ENCODE results near the gene TM9SF1. TPM values are rescaled to one million over a fixed set of nuclear protein-coding genes. Genes with fewer than 3 reads are reported as not detected.

The TM9SF1 gene
- total and polyA plus RNA-seq, 2 of the 13 experiments (the other 11 are each of a cell fraction or from before 2014, with no cell fraction given): 83.2 to 110 TPM

DNA sequence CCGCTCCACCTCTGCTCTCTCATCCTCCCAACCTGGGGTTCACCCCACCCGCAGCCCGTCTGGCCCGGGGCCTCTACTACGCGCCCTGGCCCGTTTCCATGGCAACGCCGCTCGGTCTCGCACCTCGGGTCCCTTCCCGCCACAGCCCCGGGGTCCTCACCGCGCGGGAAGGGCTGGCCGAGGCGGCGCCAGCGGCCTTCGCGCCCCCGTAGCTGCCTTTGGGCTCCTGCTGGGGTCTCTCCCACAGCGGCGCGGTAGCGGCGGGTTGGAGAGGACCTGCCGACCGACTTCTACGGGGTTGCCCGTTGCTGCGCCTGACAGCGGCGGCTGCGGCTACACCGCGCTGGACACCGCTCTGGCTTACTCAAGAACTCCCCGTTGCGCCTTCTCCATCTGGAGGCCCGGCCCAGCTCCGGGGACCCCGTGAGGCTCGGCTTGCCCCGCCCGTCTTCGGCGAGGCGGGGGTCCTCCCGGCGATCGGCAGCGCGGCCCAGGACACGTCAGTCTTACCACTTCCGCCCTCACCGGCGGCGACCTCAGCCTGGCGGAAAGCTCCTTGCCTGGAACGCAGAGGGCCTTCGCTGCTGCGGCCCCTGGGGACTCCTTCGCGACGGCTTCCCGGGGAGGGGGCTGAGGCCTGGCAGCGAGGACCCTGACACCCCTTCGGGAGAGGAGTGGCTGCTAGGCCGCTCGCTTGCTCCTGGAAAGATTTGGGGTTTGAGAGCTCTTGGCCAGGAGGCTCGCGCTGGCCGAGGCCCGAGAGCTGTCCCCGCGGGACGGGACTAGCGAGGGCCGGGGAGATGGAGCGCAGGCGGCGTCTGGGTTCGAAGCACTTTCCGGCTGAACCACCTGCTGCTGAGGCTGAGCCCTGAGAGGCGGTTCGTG lies at the start of gene TM9SF1 (continued):
- TF ChIP-seq CCDC6 (CRISPR knock-in tag; IDR thresholded peaks at IDR 0.05): no peak
- TF ChIP-seq ZNF567 (CRISPR knock-in tag; IDR thresholded peaks at IDR 0.05; ENCODE audit: borderline replicate concordance): peak; percentile 99
- TF ChIP-seq FOSL1 (CRISPR knock-in tag; IDR thresholded peaks at IDR 0.05; ENCODE audit: borderline replicate concordance): peak; percentile 26; the same call in 1 of the 2 replicates
- no peak for TF ChIP-seq SOX6 (IDR thresholded peaks at IDR 0.05)
- TF ChIP-seq SOX6 (CRISPR knock-in tag; IDR thresholded peaks at IDR 0.05): peak; percentile 80
- 0 out of 2 replicates have a peak, but pooled peaks have one; percentile 59 for TF ChIP-seq NCOA1 (CRISPR knock-in tag; IDR thresholded peaks at IDR 0.05)
- peak; percentile 73; the same call in 1 of the 2 replicates for TF ChIP-seq DPF2 (CRISPR knock-in tag; IDR thresholded peaks at IDR 0.05; ENCODE audit: borderline replicate concordance, low read depth)
- TF ChIP-seq MATR3 (CRISPR knock-in tag; IDR thresholded peaks at IDR 0.05): no peak
- TF ChIP-seq, protein P1, sequence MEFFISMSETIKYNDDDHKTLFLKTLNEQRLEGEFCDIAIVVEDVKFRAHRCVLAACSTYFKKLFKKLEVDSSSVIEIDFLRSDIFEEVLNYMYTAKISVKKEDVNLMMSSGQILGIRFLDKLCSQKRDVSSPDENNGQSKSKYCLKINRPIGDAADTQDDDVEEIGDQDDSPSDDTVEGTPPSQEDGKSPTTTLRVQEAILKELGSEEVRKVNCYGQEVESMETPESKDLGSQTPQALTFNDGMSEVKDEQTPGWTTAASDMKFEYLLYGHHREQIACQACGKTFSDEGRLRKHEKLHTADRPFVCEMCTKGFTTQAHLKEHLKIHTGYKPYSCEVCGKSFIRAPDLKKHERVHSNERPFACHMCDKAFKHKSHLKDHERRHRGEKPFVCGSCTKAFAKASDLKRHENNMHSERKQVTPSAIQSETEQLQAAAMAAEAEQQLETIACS (CRISPR knock-in tag; IDR thresholded peaks at IDR 0.05): peak; percentile 47
- TF ChIP-seq PRPF4 (IDR thresholded peaks at IDR 0.05; ENCODE audit: low read depth, low read length, poor library complexity, severe bottlenecking): no peak
- no peak for TF ChIP-seq FOXA1 (IDR thresholded peaks at IDR 0.05)
- TF ChIP-seq FOXA1 (CRISPR knock-in tag; IDR thresholded peaks at IDR 0.05): peak; percentile 5; the same call in 1 of the 2 replicates
- TF ChIP-seq ZNF24 (IDR thresholded peaks at IDR 0.05): no peak
- peak; percentile 100 for TF ChIP-seq PHF8 (CRISPR knock-in tag; IDR thresholded peaks at IDR 0.05)
- TF ChIP-seq, protein P2, sequence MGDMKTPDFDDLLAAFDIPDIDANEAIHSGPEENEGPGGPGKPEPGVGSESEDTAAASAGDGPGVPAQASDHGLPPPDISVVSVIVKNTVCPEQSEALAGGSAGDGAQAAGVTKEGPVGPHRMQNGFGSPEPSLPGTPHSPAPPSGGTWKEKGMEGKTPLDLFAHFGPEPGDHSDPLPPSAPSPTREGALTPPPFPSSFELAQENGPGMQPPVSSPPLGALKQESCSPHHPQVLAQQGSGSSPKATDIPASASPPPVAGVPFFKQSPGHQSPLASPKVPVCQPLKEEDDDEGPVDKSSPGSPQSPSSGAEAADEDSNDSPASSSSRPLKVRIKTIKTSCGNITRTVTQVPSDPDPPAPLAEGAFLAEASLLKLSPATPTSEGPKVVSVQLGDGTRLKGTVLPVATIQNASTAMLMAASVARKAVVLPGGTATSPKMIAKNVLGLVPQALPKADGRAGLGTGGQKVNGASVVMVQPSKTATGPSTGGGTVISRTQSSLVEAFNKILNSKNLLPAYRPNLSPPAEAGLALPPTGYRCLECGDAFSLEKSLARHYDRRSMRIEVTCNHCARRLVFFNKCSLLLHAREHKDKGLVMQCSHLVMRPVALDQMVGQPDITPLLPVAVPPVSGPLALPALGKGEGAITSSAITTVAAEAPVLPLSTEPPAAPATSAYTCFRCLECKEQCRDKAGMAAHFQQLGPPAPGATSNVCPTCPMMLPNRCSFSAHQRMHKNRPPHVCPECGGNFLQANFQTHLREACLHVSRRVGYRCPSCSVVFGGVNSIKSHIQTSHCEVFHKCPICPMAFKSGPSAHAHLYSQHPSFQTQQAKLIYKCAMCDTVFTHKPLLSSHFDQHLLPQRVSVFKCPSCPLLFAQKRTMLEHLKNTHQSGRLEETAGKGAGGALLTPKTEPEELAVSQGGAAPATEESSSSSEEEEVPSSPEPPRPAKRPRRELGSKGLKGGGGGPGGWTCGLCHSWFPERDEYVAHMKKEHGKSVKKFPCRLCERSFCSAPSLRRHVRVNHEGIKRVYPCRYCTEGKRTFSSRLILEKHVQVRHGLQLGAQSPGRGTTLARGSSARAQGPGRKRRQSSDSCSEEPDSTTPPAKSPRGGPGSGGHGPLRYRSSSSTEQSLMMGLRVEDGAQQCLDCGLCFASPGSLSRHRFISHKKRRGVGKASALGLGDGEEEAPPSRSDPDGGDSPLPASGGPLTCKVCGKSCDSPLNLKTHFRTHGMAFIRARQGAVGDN (CRISPR knock-in tag; IDR thresholded peaks at IDR 0.05): peak; percentile 99
- TF ChIP-seq, protein P3, sequence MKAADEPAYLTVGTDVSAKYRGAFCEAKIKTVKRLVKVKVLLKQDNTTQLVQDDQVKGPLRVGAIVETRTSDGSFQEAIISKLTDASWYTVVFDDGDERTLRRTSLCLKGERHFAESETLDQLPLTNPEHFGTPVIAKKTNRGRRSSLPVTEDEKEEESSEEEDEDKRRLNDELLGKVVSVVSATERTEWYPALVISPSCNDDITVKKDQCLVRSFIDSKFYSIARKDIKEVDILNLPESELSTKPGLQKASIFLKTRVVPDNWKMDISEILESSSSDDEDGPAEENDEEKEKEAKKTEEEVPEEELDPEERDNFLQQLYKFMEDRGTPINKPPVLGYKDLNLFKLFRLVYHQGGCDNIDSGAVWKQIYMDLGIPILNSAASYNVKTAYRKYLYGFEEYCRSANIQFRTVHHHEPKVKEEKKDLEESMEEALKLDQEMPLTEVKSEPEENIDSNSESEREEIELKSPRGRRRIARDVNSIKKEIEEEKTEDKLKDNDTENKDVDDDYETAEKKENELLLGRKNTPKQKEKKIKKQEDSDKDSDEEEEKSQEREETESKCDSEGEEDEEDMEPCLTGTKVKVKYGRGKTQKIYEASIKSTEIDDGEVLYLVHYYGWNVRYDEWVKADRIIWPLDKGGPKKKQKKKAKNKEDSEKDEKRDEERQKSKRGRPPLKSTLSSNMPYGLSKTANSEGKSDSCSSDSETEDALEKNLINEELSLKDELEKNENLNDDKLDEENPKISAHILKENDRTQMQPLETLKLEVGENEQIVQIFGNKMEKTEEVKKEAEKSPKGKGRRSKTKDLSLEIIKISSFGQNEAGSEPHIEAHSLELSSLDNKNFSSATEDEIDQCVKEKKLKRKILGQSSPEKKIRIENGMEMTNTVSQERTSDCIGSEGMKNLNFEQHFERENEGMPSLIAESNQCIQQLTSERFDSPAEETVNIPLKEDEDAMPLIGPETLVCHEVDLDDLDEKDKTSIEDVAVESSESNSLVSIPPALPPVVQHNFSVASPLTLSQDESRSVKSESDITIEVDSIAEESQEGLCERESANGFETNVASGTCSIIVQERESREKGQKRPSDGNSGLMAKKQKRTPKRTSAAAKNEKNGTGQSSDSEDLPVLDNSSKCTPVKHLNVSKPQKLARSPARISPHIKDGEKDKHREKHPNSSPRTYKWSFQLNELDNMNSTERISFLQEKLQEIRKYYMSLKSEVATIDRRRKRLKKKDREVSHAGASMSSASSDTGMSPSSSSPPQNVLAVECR (CRISPR knock-in tag; IDR thresholded peaks at IDR 0.05; ENCODE audit: borderline replicate concordance): peak; percentile 100
- peak; percentile 83 for TF ChIP-seq JUN (CRISPR knock-in tag; IDR thresholded peaks at IDR 0.05)
- peak; percentile 90 for TF ChIP-seq MAF1 (CRISPR knock-in tag; IDR thresholded peaks at IDR 0.05; ENCODE audit: borderline replicate concordance)
- TF ChIP-seq, protein P4, sequence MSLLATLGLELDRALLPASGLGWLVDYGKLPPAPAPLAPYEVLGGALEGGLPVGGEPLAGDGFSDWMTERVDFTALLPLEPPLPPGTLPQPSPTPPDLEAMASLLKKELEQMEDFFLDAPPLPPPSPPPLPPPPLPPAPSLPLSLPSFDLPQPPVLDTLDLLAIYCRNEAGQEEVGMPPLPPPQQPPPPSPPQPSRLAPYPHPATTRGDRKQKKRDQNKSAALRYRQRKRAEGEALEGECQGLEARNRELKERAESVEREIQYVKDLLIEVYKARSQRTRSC (CRISPR knock-in tag; IDR thresholded peaks at IDR 0.05; ENCODE audit: low read depth): peak; percentile 96
